Measurements from ENCODE around the gene MLANA. TPM values are rescaled to one million over a fixed set of nuclear protein-coding genes. Genes with fewer than 3 reads are reported as not detected.

MLANA gene
- total RNA-seq, 4 donors from 2014 or later: not detected

- Histone ChIP-seq H3K4me3 (no peak overlapping the region), H3K4me1 (peaks cover 0 to 5% (median 0%) of the 10 kb centered on the region in 4 donors), H3K9me3 (no peaks in the 10 kb centered on the region), H3K36me3 (no peaks in the 10 kb centered on the region), H3K27me3 (no peaks in the 10 kb centered on the region), H3K27ac (no peak overlapping the region)
- no peak for TF ChIP-seq CTCF (IDR thresholded peaks at IDR 0.05)
- no peak for DNase-seq
Measured at GRCh38 chr9:5950261-5950660, 59.6 kb downstream of the MLANA start.

- H3K4me3 ChIP-seq: no peak overlapping the region
- TF ChIP-seq CTCF (IDR thresholded peaks at IDR 0.05) (no peak), POLR2A (IDR thresholded peaks at IDR 0.05) (no peak)
- no peaks in the 10 kb centered on the region for H3K36me3 ChIP-seq
- no peaks in the 10 kb centered on the region for H3K9me3 ChIP-seq
- H3K27ac ChIP-seq: no peak overlapping the region
- peaks cover 0 to 5% (median 0%) of the 10 kb centered on the region in 4 donors for H3K4me1 ChIP-seq
- no peaks in the 10 kb centered on the region for H3K27me3 ChIP-seq
- no peak for DNase-seq
Measured at GRCh38 chr9:5951686-5952211, 61.1 kb downstream of the MLANA start.

GRCh38 chr9:5953743-5954707 is 63.3 kb downstream of the MLANA start:
- no peak for TF ChIP-seq CTCF (IDR thresholded peaks at IDR 0.05)
- TF ChIP-seq POLR2A (IDR thresholded peaks at IDR 0.05): no peak
- H3K4me1 ChIP-seq: peaks cover 0 to 5% (median 0%) of the 10 kb centered on the region in 4 donors
- H3K4me3 ChIP-seq: no peak overlapping the region
- H3K27me3 ChIP-seq: no peaks in the 10 kb centered on the region
- no peak for DNase-seq
- no peaks in the 10 kb centered on the region for H3K36me3 ChIP-seq
- H3K9me3 ChIP-seq: no peaks in the 10 kb centered on the region
- H3K27ac ChIP-seq: no peak overlapping the region

GRCh38 chr9:5957166-5957565 is 66.5 kb downstream of the MLANA start:
- no peak overlapping the region for H3K4me3 ChIP-seq
- peaks cover 0 to 3% (median 0%) of the 10 kb centered on the region in 3 donors for H3K36me3 ChIP-seq

GRCh38 chr9:5958273-5958672 is 67.6 kb downstream of the MLANA start:
- H3K27ac ChIP-seq: no peak overlapping the region
- peaks cover 0 to 3% (median 0%) of the 10 kb centered on the region in 3 donors for H3K36me3 ChIP-seq
- no peak overlapping the region for H3K4me3 ChIP-seq
- no peaks in the 10 kb centered on the region for H3K9me3 ChIP-seq
- no peak for DNase-seq
- no peaks in the 10 kb centered on the region for H3K27me3 ChIP-seq
- TF ChIP-seq POLR2A (IDR thresholded peaks at IDR 0.05) (no peak), CTCF (IDR thresholded peaks at IDR 0.05) (no peak)
- peaks cover 0 to 5% (median 0%) of the 10 kb centered on the region in 4 donors for H3K4me1 ChIP-seq

More at GRCh38 chr9:5957166-5957565, 66.5 kb downstream of the MLANA start:
- Histone ChIP-seq H3K4me1 (peaks cover 0 to 5% (median 0%) of the 10 kb centered on the region in 4 donors), H3K27ac (no peak overlapping the region), H3K27me3 (no peaks in the 10 kb centered on the region), H3K9me3 (no peaks in the 10 kb centered on the region)
- DNase-seq: no peak
- TF ChIP-seq POLR2A (IDR thresholded peaks at IDR 0.05) (no peak), CTCF (IDR thresholded peaks at IDR 0.05) (no peak)

Other genes starting within 250 kb of the MLANA start
- 10 to 100 TPM; 20.8 to 23.2 (median 22.0) TPM for gene ERMP1, start 57.8 kb upstream of the MLANA start, total RNA-seq
- gene RANBP6, start 124.7 kb downstream of the MLANA start, total RNA-seq: 10 to 100 TPM in 2 of 4 donors, 1 to 10 TPM in 2; 6.0 to 11.6 (median 8.3) TPM